H9 (cell line): Measurements from ENCODE around the gene MAP2K7. TPM values are rescaled to one million over a fixed set of nuclear protein-coding genes. Genes with fewer than 3 reads are reported as not detected.

ENCODE experiments used
- DNase-seq: peaks from one replicate; pipeline ENCODE4 v3.0.0-alpha.2; 2017
- H2AFZ ChIP-seq: one replicate; pipeline ENCODE4 v1.6.1; 2013; ENCODE audit warnings: mild to moderate bottlenecking, low read length, control low read depth, moderate library complexity
- H2AK5ac ChIP-seq: 2 replicates; pipeline ENCODE4 v1.6.1; 2013; ENCODE audit warnings: low read length, control low read depth, mixed read lengths; ENCODE audit not compliant: insufficient read length
- H2BK120ac ChIP-seq: one replicate; pipeline ENCODE4 v1.6.1; 2013; ENCODE audit warnings: low read depth, mild to moderate bottlenecking, low read length, control low read depth, inconsistent platforms; ENCODE audit not compliant: poor library complexity, severe bottlenecking
- H2BK12ac ChIP-seq: 2 replicates; pipeline ENCODE4 v1.6.1; 2013; ENCODE audit warnings: low read length, control low read depth, mixed read lengths, low read depth; ENCODE audit not compliant: insufficient read length
- H2BK15ac ChIP-seq: 2 replicates; pipeline ENCODE4 v1.6.1; 2013; ENCODE audit warnings: low read depth, low read length, control low read depth
- H2BK20ac ChIP-seq: one replicate; pipeline ENCODE4 v1.6.1; 2013; ENCODE audit warnings: low read depth, mild to moderate bottlenecking, low read length, control low read depth, inconsistent platforms; ENCODE audit not compliant: poor library complexity, severe bottlenecking
- H2BK5ac ChIP-seq: 2 replicates; pipeline ENCODE4 v1.6.1; 2013; ENCODE audit warnings: low read length, control low read depth, mixed read lengths; ENCODE audit not compliant: insufficient read length
- H3K14ac ChIP-seq: 2 replicates; pipeline ENCODE4 v1.6.1; 2013; ENCODE audit warnings: low read length, control low read depth; ENCODE audit not compliant: insufficient read depth
- H3K18ac ChIP-seq: 2 replicates; pipeline ENCODE4 v1.6.1; 2013; ENCODE audit warnings: low read depth, mild to moderate bottlenecking, mixed read lengths, low read length, control low read depth; ENCODE audit not compliant: insufficient read length
- H3K23ac ChIP-seq: 2 replicates; pipeline ENCODE4 v1.6.1; 2013; ENCODE audit warnings: low read length, control low read depth, mixed read lengths, low read depth; ENCODE audit not compliant: insufficient read length
- H3K23me2 ChIP-seq: 2 replicates; pipeline ENCODE4 v1.6.1; 2013; ENCODE audit warnings: low read depth, mild to moderate bottlenecking, mixed read lengths, low read length, control low read depth; ENCODE audit not compliant: insufficient read length, poor library complexity, severe bottlenecking
- H3K27ac ChIP-seq: 2 replicates; pipeline ENCODE4 v1.5.1; 2013; ENCODE audit warnings: low read length, control low read depth, mixed read lengths, low read depth; ENCODE audit not compliant: insufficient read length
- H3K27me3 ChIP-seq: 2 replicates; pipeline ENCODE4 v1.6.1; 2013; ENCODE audit warnings: low read length, control low read depth, inconsistent platforms; ENCODE audit not compliant: insufficient read depth
- H3K4ac ChIP-seq: 2 replicates; pipeline ENCODE4 v1.6.1; 2013; ENCODE audit warnings: low read depth, mild to moderate bottlenecking, control low read depth, inconsistent platforms, low read length, moderate library complexity
- H3K4me1 ChIP-seq: 2 replicates; pipeline ENCODE4 v1.6.1; 2013; ENCODE audit warnings: low read length, control low read depth, inconsistent platforms; ENCODE audit not compliant: insufficient read depth
- H3K4me2 ChIP-seq: 2 replicates; pipeline ENCODE4 v1.6.1; 2013; ENCODE audit warnings: low read length, control low read depth, mixed read lengths; ENCODE audit not compliant: insufficient read length, insufficient read depth
- H3K56ac ChIP-seq: 2 replicates; pipeline ENCODE4 v1.6.1; 2013; ENCODE audit warnings: low read depth, mild to moderate bottlenecking, mixed read lengths, low read length, control low read depth; ENCODE audit not compliant: insufficient read length
- H3K79me1 ChIP-seq: 2 replicates; pipeline ENCODE4 v1.6.1; 2013; ENCODE audit warnings: low read depth, mild to moderate bottlenecking, moderate library complexity, low read length, control low read depth, inconsistent platforms; ENCODE audit not compliant: insufficient read depth, poor library complexity, severe bottlenecking
- H3K79me2 ChIP-seq: 2 replicates; pipeline ENCODE4 v1.6.1; 2013; ENCODE audit warnings: low read length, control low read depth, inconsistent platforms; ENCODE audit not compliant: insufficient read depth
- H3K9ac ChIP-seq: 2 replicates; pipeline ENCODE4 v1.6.1; 2013; ENCODE audit warnings: low read length, control low read depth, mixed read lengths; ENCODE audit not compliant: insufficient read length; ENCODE audit errors: extremely low read depth
- H3K9me3 ChIP-seq: one replicate; pipeline ENCODE4 v1.6.1; 2013; ENCODE audit warnings: low read depth, low read length, inconsistent platforms; ENCODE audit not compliant: control insufficient read depth
- H3T11ph ChIP-seq: one replicate; pipeline ENCODE4 v1.6.1; 2013; ENCODE audit warnings: mild to moderate bottlenecking, low read length, control low read depth, inconsistent platforms
- H4K20me1 ChIP-seq: one replicate; pipeline ENCODE4 v1.6.1; 2013; ENCODE audit not compliant: control insufficient read depth, insufficient read length, insufficient read depth
- H4K5ac ChIP-seq: 2 replicates; pipeline ENCODE4 v1.6.1; 2013; ENCODE audit warnings: low read depth, mild to moderate bottlenecking, mixed read lengths, low read length, control low read depth; ENCODE audit not compliant: insufficient read length
- H4K8ac ChIP-seq: replicated peaks from 2 replicates; pipeline ENCODE4 v1.6.1; 2013; ENCODE audit warnings: low read length, control low read depth, mixed read lengths, low read depth; ENCODE audit not compliant: insufficient read length
- H4K91ac ChIP-seq: 2 replicates; pipeline ENCODE4 v1.6.1; 2013; ENCODE audit warnings: low read depth, mild to moderate bottlenecking, moderate library complexity, mixed read lengths, low read length, control low read depth; ENCODE audit not compliant: insufficient read length
- H3K27ac Mint-ChIP-seq, 3 experiments: 2 replicates in 2 of 3; 3 replicates in 1 of 3; pipeline ENCODE4 v1.8.0; 2020 to 2021; ENCODE audit warnings: mixed read lengths in 3 of 3, mild to moderate bottlenecking in 1 of 3, moderate library complexity in 1 of 3
- H3K27me3 Mint-ChIP-seq: 2 replicates; pipeline ENCODE4 v1.8.0; 2021; ENCODE audit warnings: low read depth, mild to moderate bottlenecking, moderate library complexity, mixed read lengths
- H3K36me3 Mint-ChIP-seq, 3 experiments: 2 replicates in 2 of 3; 3 replicates in 1 of 3; pipeline ENCODE4 v1.8.0; 2020 to 2021; ENCODE audit warnings: low read depth in 3 of 3, mixed read lengths in 3 of 3; ENCODE audit not compliant: insufficient read depth in 1 of 3
- H3K4me1 Mint-ChIP-seq, 2 experiments: 2 replicates each; pipeline ENCODE4 v1.8.0; 2020; ENCODE audit warnings: mixed read lengths in 2 of 2
- H3K4me3 Mint-ChIP-seq, 2 experiments: 2 replicates in 1 of 2; 3 replicates in 1 of 2; pipeline ENCODE4 v1.8.0; 2020 to 2021; ENCODE audit warnings: mild to moderate bottlenecking in 2 of 2, mixed read lengths in 2 of 2, moderate library complexity in 1 of 2
- H3K9me3 Mint-ChIP-seq, 2 experiments: 2 replicates in 1 of 2; 3 replicates in 1 of 2; pipeline ENCODE4 v1.8.0; 2020; ENCODE audit warnings: mild to moderate bottlenecking in 2 of 2, mixed read lengths in 2 of 2, moderate library complexity in 1 of 2
- CTCF ChIP-seq: fragments of 200-600 bp; sonication (generic); conservative IDR thresholded peaks from 3 replicates; pipeline ENCODE4 v1.8.0; 2021; ENCODE audit warnings: antibody characterized with exemption, mild to moderate bottlenecking
- WGBS: extraction: QIAGEN DNeasy Blood & Tissue Kit; methylation state at CpG from one replicate; pipeline ENCODE4 v1.1.7; 2013; ENCODE audit warnings: missing lambda C conversion rate, low lambda C conversion rate, mixed read lengths; ENCODE audit not compliant: insufficient read length; ENCODE audit errors: extremely low coverage; 5-methylcytosine and 5-hydroxymethylcytosine counted together
- total RNA-seq: library from RNA; stranded (reverse); gene quantifications from 2 replicates; pipeline ENCODE4 v1.2.1, GENCODE V29; 2021

The MAP2K7 gene
- total RNA-seq, 1 experiment from 2014 or later = 48.1 TPM

- no peak overlapping the region for H4K5ac ChIP-seq
- H3K4me1 ChIP-seq = no peaks in the 10 kb centered on the region
- WGBS = no CpG with 5 or more reads among the region's 4 CpGs
- H3K9me3 ChIP-seq = no peaks in the 10 kb centered on the region
- no peak overlapping the region for H3K18ac ChIP-seq
- Mint-ChIP-seq H3K36me3 (no peaks in the 10 kb centered on the region), H3K4me3 (no peak overlapping the region), H3K27ac (no peak overlapping the region), H3K4me1 (peaks cover 0 to 3% of the 10 kb centered on the region in 2 experiments; a peak in 3 of 4 replicates), H3K27me3 (peaks cover 17% of the 10 kb centered on the region), H3K9me3 (peaks cover 5 to 10% of the 10 kb centered on the region in 2 experiments; a peak in 3 of 5 replicates)
- H2AFZ ChIP-seq = no peak overlapping the region
- no peaks in the 10 kb centered on the region for H3K79me2 ChIP-seq
- H3K27ac ChIP-seq = no peak overlapping the region
- no peak overlapping the region for H2BK120ac ChIP-seq
- H3K4ac ChIP-seq = no peak overlapping the region
- no peak overlapping the region for H2AK5ac ChIP-seq
- H4K20me1 ChIP-seq = no peaks in the 10 kb centered on the region
- no peak overlapping the region for H3K56ac ChIP-seq
- H3K27me3 ChIP-seq = no peaks in the 10 kb centered on the region
- H4K8ac ChIP-seq = no peak overlapping the region
- no peak for DNase-seq
- no peak overlapping the region for H3K9ac ChIP-seq
- no peak overlapping the region for H2BK12ac ChIP-seq
- H2BK5ac ChIP-seq = no peak overlapping the region
- H3K23me2 ChIP-seq = peaks cover 2% of the 10 kb centered on the region
- H4K91ac ChIP-seq = no peak overlapping the region
- no peak overlapping the region for H3K14ac ChIP-seq
- no peak overlapping the region for H3T11ph ChIP-seq
- no peak overlapping the region for H3K23ac ChIP-seq
- no peak for TF ChIP-seq CTCF
- H3K79me1 ChIP-seq = no peaks in the 10 kb centered on the region
- no peak overlapping the region for H2BK15ac ChIP-seq
- no peak overlapping the region for H2BK20ac ChIP-seq
- no peak overlapping the region for H3K4me2 ChIP-seq
Measured at GRCh38 chr19:7883105-7883504, 20.6 kb upstream of the MAP2K7 start.
